Mucosa of rectum (tissue), 2 donors: ENCODE results near the gene SRCIN1.
"Not testable (repeated sequence)": the region's sequence is repeated elsewhere in the genome, so short reads cannot be mapped to it uniquely, and the experiment has no call there.

Source experiments
- H3K27ac ChIP-seq, 2 donors: one replicate each; pipeline ENCODE4 v1.7.0; 2013; ENCODE audit warnings: inconsistent platforms in 2 of 2, low read depth in 2 of 2, low read length in 2 of 2
- H3K27me3 ChIP-seq, 2 donors: one replicate each; pipeline ENCODE4 v1.7.0; 2013; ENCODE audit warnings: low read length in 2 of 2; ENCODE audit not compliant: control insufficient read depth in 2 of 2, insufficient read depth in 2 of 2
- H3K36me3 ChIP-seq, 2 donors: one replicate each; pipeline ENCODE4 v1.7.0; 2013; ENCODE audit warnings: low read length in 2 of 2; ENCODE audit not compliant: control insufficient read depth in 2 of 2, insufficient read depth in 2 of 2
- H3K4me1 ChIP-seq, 2 donors: one replicate each; pipeline ENCODE4 v1.7.0; 2013; ENCODE audit warnings: low read length in 2 of 2, mild to moderate bottlenecking in 1 of 2; ENCODE audit not compliant: control insufficient read depth in 2 of 2, insufficient read depth in 2 of 2
- H3K4me3 ChIP-seq, 2 donors: one replicate each; pipeline ENCODE4 v1.7.0; 2013; ENCODE audit warnings: low read length in 2 of 2
- H3K9ac ChIP-seq, 2 donors: one replicate each; pipeline ENCODE4 v1.7.0; 2013; ENCODE audit warnings: low read length in 2 of 2, low read depth in 1 of 2, mild to moderate bottlenecking in 1 of 2
- H3K9me3 ChIP-seq, 2 donors: one replicate each; pipeline ENCODE4 v1.7.0; 2013; ENCODE audit warnings: low read length in 2 of 2; ENCODE audit not compliant: control insufficient read depth in 2 of 2
- donor health status: healthy.
- donor health status: Normal muscosa, but diverticular disease.

Gene SRCIN1

DNA sequence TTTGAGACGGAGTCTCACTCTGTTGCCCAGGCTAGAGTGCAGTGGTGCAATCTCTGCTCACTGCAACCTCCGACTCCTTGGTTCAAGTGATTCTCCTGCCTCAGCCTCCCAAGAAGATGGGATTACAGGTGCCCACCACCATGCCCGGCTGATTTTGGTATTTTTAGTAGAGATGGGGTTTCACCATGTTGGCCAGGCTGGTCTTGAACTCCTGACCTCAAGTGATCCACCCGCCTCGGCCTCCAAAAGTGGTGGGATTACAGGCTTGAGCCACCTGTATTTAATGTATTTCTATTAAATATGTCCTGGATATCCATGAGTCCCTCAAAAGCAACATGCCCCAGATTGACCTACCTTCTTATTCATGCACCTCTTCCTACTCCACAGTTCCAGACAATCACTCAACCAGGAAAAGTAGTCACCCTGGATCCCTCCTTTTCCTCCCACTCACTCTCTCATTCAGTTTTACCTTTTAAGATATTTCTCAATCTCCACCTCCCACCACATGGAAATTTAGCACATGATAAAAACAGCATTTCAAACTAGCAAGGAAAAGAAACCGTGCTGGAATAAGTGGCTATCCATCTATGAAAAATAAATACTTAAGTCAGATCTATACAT lies 21.0 kb upstream of the SRCIN1 start:
- not testable (repeated sequence) for H3K4me3 ChIP-seq, H3K27me3 ChIP-seq, H3K27ac ChIP-seq, H3K9ac ChIP-seq, H3K9me3 ChIP-seq, H3K36me3 ChIP-seq, H3K4me1 ChIP-seq

DNA sequence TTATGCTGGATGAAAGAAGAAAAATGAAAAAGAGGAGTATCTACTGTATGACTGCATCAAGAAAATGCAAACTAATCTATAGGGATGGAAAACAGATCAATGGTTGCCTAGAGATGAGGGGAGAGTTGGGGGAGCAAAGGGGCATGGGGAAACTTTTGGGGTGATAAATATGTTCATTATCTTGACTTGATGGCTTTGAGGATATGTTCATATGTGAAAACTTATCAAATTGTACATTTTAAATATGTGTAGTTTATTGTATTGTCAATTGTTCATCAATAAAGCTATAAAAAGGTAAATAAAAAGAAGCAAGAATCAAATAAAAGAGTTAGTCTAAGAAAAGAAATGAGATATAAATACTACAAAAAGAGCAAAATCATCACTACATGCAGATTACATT lies 19.7 kb upstream of the SRCIN1 start:
- Histone ChIP-seq H3K36me3 (no peaks in the 10 kb centered on the region), H3K9me3 (no peaks in the 10 kb centered on the region), H3K4me3 (no peak overlapping the region), H3K4me1 (no peaks in the 10 kb centered on the region), H3K27ac (no peak overlapping the region), H3K27me3 (peaks cover 0 to 5% of the 10 kb centered on the region in 2 donors), H3K9ac (no peak overlapping the region)

DNA sequence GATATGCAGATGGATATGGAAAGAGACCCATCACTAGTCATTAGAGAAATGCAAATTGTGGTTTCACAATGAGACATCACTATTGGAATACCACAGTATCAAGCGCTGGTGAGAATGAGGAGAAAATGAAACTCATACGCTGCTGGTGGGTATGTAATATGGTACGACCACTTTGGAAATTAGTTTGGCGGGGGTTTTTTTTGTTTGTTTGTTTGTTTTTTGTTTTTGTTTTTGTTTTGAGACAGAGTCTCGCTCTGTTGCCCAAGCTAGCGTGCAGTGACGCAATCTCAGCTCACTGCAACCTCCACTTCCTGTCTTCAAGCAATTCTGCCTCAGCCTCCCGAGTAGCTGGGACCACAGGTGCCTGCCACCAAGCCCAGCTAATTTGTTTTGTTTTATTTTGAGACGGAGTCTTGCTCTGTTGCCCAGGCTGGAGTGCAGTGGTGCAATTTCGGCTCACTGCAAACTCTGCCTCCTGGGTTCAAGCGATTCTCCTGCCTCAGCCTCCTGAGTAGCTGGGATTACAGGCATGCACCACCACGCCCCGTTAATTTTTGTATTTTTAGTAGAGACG lies 19.1 kb upstream of the SRCIN1 start:
- H3K27me3 ChIP-seq, result peaks cover 1 to 12% of the 10 kb centered on the region in 2 donors
- not testable (repeated sequence) for H3K9me3 ChIP-seq, H3K4me3 ChIP-seq, H3K27ac ChIP-seq, H3K4me1 ChIP-seq, H3K36me3 ChIP-seq, H3K9ac ChIP-seq

DNA sequence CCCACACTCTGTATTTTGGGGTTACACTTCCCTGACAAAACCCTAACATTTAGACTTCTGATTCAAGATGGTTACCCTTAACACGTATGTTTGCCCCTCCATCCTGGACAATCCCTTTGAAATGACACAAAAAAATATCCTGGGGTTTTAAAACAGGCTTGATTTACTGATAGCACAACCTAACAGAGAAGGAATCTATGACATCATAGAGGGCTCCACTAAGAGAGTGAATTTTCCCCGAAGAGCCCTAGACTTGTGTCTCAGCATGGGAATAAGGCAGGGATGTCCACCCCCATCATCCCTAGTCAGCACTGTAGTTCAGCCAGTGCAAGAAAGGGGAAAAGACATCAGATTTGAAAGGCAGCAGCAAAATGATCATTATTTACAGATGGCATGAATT lies 15.8 kb upstream of the SRCIN1 start:
- no peaks in the 10 kb centered on the region for H3K9me3 ChIP-seq
- no peaks in the 10 kb centered on the region for H3K4me1 ChIP-seq
- no peak overlapping the region for H3K27ac ChIP-seq
- no peaks in the 10 kb centered on the region for H3K36me3 ChIP-seq
- H3K9ac ChIP-seq, result no peak overlapping the region
- peaks cover 4 to 10% of the 10 kb centered on the region in 2 donors for H3K27me3 ChIP-seq
- H3K4me3 ChIP-seq, result no peak overlapping the region

DNA sequence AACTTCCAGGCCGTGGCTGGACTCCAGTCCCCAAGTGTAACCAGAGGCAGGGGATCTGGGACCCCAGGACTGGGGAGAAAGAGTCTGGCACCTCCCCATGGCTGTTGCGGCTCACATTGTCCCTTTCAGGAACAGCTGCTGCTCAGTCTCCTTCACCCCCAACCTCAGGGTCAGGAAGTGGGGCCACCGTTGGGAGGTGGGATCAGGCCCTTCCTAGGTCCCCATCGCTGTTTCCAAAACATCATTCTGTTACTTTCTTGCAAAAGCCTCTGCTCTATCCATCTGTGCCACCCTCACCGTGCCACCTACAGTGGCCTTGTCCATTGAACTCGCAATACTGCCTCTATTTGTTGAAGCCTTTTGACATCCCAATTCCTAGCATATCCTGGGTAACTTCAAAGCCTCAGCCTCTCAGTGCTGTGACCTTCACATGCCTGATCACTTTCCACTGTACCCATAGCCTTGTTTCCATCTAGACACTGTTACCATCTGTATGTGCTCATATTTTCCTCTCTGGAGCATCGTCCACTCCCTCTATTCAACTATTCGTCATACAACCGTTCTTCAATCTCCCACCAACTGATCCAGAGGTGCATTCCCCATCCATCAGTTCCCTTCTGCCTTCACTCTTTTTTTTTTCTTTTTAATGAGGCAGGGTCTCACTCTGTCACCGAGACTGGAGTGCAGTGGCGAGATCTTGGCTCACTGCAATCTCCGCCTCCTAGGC lies 15.0 kb upstream of the SRCIN1 start:
- H3K4me3 ChIP-seq, result no peak overlapping the region
- peaks cover 4 to 10% of the 10 kb centered on the region in 2 donors for H3K27me3 ChIP-seq
- no peak overlapping the region for H3K27ac ChIP-seq
- H3K9ac ChIP-seq, result no peak overlapping the region
- H3K4me1 ChIP-seq, result no peaks in the 10 kb centered on the region
- H3K36me3 ChIP-seq, result no peaks in the 10 kb centered on the region
- H3K9me3 ChIP-seq, result no peaks in the 10 kb centered on the region

DNA sequence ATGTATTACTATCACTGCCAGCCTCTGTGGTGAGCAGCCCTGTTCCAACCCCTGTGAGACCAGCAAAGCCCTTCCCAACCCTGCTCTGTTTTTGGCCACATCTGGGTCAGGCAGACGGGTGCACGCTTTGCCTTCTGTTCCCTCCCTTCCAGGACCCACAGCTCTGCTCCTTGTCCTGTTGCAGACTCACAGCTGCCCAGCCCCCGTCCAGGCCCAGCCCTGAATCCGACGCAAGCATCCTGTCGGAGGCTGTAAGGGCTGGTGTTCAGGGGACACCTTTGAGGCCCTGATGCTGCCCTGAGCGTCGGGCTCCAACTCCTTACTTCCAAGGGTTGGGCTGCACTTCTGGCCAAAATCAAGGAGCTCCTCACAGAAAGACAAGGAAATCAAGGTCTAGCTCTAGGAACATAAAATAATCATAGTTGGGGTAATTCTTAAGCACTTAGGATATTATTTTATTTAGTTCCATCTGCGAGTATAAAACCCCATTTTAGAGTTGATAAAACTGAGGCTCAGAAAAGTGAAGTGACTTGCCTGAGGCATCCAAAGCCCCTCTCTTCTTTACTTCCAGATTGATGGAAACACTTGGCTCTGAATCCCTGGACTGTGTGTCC lies 14.3 kb upstream of the SRCIN1 start:
- Histone ChIP-seq H3K36me3 (no peaks in the 10 kb centered on the region), H3K27ac (no peak overlapping the region), H3K4me1 (no peaks in the 10 kb centered on the region), H3K9ac (no peak overlapping the region), H3K27me3 (peaks cover 4 to 10% of the 10 kb centered on the region in 2 donors), H3K9me3 (no peaks in the 10 kb centered on the region), H3K4me3 (no peak overlapping the region)

DNA sequence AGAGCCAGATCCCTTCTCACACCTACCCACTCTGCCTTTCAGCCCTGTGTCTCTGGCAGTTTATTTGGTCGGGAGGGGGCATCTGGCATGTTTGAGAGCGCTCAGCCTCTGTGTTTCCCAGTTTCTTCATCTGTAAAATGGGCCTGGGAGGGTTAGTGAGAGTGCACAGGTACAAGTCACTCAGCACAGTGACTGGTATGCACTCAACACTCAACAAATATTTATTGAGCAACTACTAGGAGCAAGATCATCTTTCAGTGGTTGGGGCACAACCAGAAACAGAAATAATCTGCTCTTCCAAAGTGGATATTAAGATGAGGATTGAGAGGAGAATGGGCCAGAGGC lies 13.7 kb upstream of the SRCIN1 start:
- Histone ChIP-seq H3K9ac (no peak overlapping the region), H3K4me1 (no peaks in the 10 kb centered on the region), H3K27ac (no peak overlapping the region), H3K36me3 (no peaks in the 10 kb centered on the region), H3K9me3 (no peaks in the 10 kb centered on the region), H3K4me3 (no peak overlapping the region), H3K27me3 (peaks cover 4 to 10% of the 10 kb centered on the region in 2 donors)

DNA sequence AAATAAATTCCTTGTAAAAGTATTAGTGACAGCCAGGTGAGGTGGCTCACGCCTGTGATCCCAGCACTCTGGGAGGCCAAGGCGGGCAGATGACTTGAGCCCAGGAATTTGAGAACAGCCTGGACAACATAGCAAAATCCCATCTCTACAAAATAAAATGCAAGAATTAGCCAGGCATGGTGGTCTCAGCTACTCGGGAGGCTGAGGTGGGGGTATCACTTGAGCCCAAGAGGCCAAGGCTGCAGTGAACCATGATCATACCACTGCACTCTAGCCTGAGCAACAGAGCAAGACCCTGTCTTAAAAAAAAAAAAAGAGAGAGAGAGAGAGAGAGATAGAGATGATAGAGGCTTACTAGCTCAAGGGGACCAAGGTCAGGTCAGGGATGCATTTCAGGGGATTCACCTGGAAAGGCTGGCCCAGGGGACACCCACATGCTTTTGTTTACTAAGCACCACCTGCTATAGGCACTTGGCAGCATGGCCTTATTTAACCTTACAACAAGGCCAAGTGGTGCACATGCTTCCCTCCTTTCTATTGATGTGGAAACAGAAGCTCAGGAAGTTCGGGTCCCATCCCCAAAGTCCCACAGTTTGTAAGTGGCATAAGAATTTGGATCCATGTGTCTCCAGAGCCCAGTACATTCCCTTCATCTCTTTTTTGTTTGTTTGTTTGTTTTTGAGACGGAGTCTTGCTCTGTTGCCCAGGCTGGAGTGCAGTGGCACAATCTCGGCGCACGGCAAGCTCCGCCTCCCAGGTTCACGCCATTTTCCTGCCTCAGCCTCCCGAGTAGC lies 12.4 kb upstream of the SRCIN1 start:
- Histone ChIP-seq H3K27ac (no peak overlapping the region), H3K27me3 (peaks cover 4 to 10% of the 10 kb centered on the region in 2 donors), H3K4me1 (peaks cover 0 to 4% of the 10 kb centered on the region in 2 donors), H3K4me3 (no peak overlapping the region), H3K9me3 (no peaks in the 10 kb centered on the region), H3K9ac (no peak overlapping the region), H3K36me3 (no peaks in the 10 kb centered on the region)

DNA sequence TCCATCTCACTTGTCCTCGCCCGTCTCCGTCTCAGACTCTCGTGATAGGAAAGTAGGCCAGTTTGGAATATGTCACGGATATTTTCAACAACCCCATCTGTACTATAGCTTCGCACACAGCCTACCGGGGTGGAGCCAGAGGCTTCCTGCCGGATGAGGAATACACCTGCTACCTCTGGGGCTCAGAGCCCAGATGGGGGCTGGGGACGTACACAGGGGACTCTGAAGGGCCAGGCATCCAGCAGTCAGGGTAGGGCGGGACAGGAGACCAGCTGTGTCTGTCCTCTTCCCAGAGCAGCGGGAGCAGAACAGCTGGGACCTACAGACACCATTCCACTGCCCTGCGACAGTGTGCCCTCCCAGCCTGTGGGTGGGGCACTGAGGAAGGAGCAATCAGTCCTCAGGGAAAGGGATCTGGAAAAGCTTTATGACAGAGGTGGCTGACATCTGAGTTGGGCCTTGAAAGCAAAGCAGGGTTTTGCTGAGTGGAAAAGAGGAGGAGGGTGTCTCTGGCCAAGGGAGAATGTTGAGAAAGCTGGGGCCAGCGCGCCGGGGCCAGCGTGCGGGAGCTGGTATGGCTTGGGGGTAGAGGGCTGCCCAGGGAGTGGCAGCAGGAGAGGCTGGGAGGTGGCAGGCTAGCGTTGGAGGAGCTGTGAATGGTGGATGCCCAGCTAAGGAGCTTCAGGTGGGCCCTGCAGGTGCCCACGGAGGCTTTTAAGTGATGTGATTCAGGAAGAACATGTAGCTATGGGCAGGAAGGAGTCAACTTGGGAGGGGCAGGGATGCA lies 11.5 kb upstream of the SRCIN1 start:
- peaks cover 0 to 4% of the 10 kb centered on the region in 2 donors for H3K4me1 ChIP-seq
- H3K27ac ChIP-seq, result no peak overlapping the region
- no peak overlapping the region for H3K9ac ChIP-seq
- peaks cover 4 to 10% of the 10 kb centered on the region in 2 donors for H3K27me3 ChIP-seq
- no peaks in the 10 kb centered on the region for H3K36me3 ChIP-seq
- H3K4me3 ChIP-seq, result no peak overlapping the region
- no peaks in the 10 kb centered on the region for H3K9me3 ChIP-seq
